Endothelial cell of umbilical vein (primary cell): ENCODE data around the gene ISL1. TPM values are rescaled to one million over a fixed set of nuclear protein-coding genes. Genes with fewer than 3 reads are reported as not detected.

Experiments
- BruUV-seq: library from RNA; stranded (reverse); fragments of 400-500 nt; replicated peaks from 2 replicates; lab custom pipeline; 2021; lab: Mats Ljungman, UMichigan
- CTCF ChIA-PET: fragments of 300-600, 350-600 bp; sonication (Branson Sonifier 250); formaldehyde crosslinking; loops from one replicate; lab custom pipeline; 2021; ENCODE audit warnings: antibody characterized with exemption, inconsistent platforms; lab: Charles Lee
- POLR2A ChIA-PET: fragments of 300-600, 350-600 bp; sonication (Branson Sonifier 250); formaldehyde crosslinking; loops from one replicate; lab custom pipeline; 2021; ENCODE audit warnings: antibody characterized with exemption, inconsistent platforms; lab: Charles Lee
- DNase-seq: peaks from one replicate; pipeline ENCODE4 v3.0.0-alpha.2; 2011; ENCODE audit warnings: low read depth, low spot score
- FAIRE-seq: peaks from 2 replicates; lab custom pipeline; 2011; peaks lifted over from hg19 to GRCh38; lab: Jason Lieb, UNC
- H2AFZ ChIP-seq: 2 replicates; pipeline ENCODE4 v1.6.0; 2012; ENCODE audit warnings: low read depth, low read length, control low read depth, inconsistent platforms
- H3K27ac ChIP-seq: 2 replicates; pipeline ENCODE4 v1.5.1; 2011; ENCODE audit warnings: low read depth, mild to moderate bottlenecking, control low read depth, low read length, moderate library complexity; ENCODE audit not compliant: insufficient read depth
- H3K27me3 ChIP-seq, 2 experiments: 2 replicates each; pipeline versions ENCODE4 v1.6.0 to v1.6.1; 2011; ENCODE audit warnings: low read length in 2 of 2, mixed read lengths in 1 of 2; ENCODE audit not compliant: control insufficient read depth in 2 of 2, insufficient read depth in 2 of 2
- H3K36me3 ChIP-seq, 2 experiments: 2 replicates in 1 of 2; 3 replicates in 1 of 2; pipeline ENCODE4 v1.5.1; 2011; ENCODE audit warnings: low read length in 2 of 2, mild to moderate bottlenecking in 1 of 2, moderate library complexity in 1 of 2; ENCODE audit not compliant: control insufficient read depth in 2 of 2, insufficient read depth in 2 of 2; ENCODE audit errors: extremely low read depth in 1 of 2
- H3K4me1 ChIP-seq: 3 replicates; pipeline ENCODE4 v1.5.1; 2011; ENCODE audit warnings: mild to moderate bottlenecking, low read length; ENCODE audit not compliant: control insufficient read depth, insufficient read depth; ENCODE audit errors: extremely low read depth
- H3K4me2 ChIP-seq: 2 replicates; pipeline ENCODE4 v1.6.1; 2011; ENCODE audit warnings: low read length, control low read depth, mixed read lengths; ENCODE audit not compliant: insufficient read depth
- H3K4me3 ChIP-seq, 3 experiments: fragments of 200-600 bp in 1 of 3; sonication (generic), shearing (Covaris generic) in 1 of 3; replicated peaks in 1 of 3; 2 replicates each; pipeline ENCODE4 v1.5.1; 2011 to 2016; ENCODE audit warnings: control low read depth in 3 of 3, low read length in 3 of 3, mild to moderate bottlenecking in 2 of 3, inconsistent platforms in 1 of 3, low read depth in 1 of 3, moderate library complexity in 1 of 3; ENCODE audit not compliant: insufficient read depth in 1 of 3
- H3K79me2 ChIP-seq: 2 replicates; pipeline ENCODE4 v1.6.0; 2012; ENCODE audit warnings: low read length, inconsistent platforms; ENCODE audit not compliant: control insufficient read depth, insufficient read depth
- H3K9ac ChIP-seq: replicated peaks from 2 replicates; pipeline ENCODE3; 2011; ENCODE audit warnings: low read length, control low read depth; ENCODE audit not compliant: insufficient read depth; ENCODE audit errors: extremely low read depth
- H3K9me1 ChIP-seq: replicated peaks from 3 replicates; pipeline ENCODE4 v1.6.0; 2011; ENCODE audit warnings: mild to moderate bottlenecking, low read length; ENCODE audit not compliant: control insufficient read depth, insufficient read depth; ENCODE audit errors: extremely low read depth
- H3K9me3 ChIP-seq: replicated peaks from 2 replicates; pipeline ENCODE4 v1.5.1; 2012; ENCODE audit warnings: low read length, inconsistent platforms; ENCODE audit not compliant: control insufficient read depth, insufficient read depth
- H4K20me1 ChIP-seq: replicated peaks from 2 replicates; pipeline ENCODE3; 2011; ENCODE audit warnings: mild to moderate bottlenecking, low read length; ENCODE audit not compliant: control insufficient read depth, insufficient read depth; ENCODE audit errors: extremely low read depth
- EZH2 ChIP-seq: IDR thresholded peaks from 2 replicates; pipeline ENCODE4 v1.6.1; 2012; ENCODE audit warnings: borderline replicate concordance, low read depth, mild to moderate bottlenecking, moderate library complexity, low read length, inconsistent platforms; ENCODE audit not compliant: severe bottlenecking
- FOS ChIP-seq: IDR thresholded peaks from 2 replicates; pipeline ENCODE4 v1.6.1; 2011; ENCODE audit warnings: mild to moderate bottlenecking, low read length, moderate library complexity, borderline replicate concordance; ENCODE audit not compliant: insufficient read depth
- GATA2 ChIP-seq: IDR thresholded peaks from 2 replicates; pipeline ENCODE4 v1.7.0; 2011; ENCODE audit warnings: low read depth, mild to moderate bottlenecking, moderate library complexity, mixed read lengths, low read length; ENCODE audit not compliant: insufficient read length, insufficient read depth
- JUN ChIP-seq: IDR thresholded peaks from 2 replicates; pipeline ENCODE4 v1.6.1; 2011; ENCODE audit warnings: borderline replicate concordance, low read depth; ENCODE audit not compliant: insufficient read length, insufficient read depth
- MYC ChIP-seq: IDR thresholded peaks from one replicate; pipeline ENCODE4 v1.6.1; 2011; ENCODE audit warnings: mild to moderate bottlenecking, low read depth, low read length
- POLR2A ChIP-seq: IDR thresholded peaks from 2 replicates; pipeline ENCODE4 v1.6.1; 2012; ENCODE audit warnings: low read depth, mild to moderate bottlenecking, control low read depth, low read length
- POLR2AphosphoS5 ChIP-seq: IDR thresholded peaks from 2 replicates; pipeline ENCODE4 v1.6.1; 2012; ENCODE audit warnings: low read depth, mild to moderate bottlenecking, control low read depth, low read length, moderate library complexity; ENCODE audit not compliant: insufficient read depth
- dilution Hi-C: fragments of 300-500 bp; cut with MboI; formaldehyde crosslinking; loops from one replicate; pipeline ENCODE4 v1.15.0; 2019; ENCODE audit warnings: low sequenced_read_pairs; ENCODE audit not compliant: extremely low pct_ligation_motif_present
- intact Hi-C: fragments of 100-400 bp; cut with micrococcal nuclease; formaldehyde crosslinking; loops from one replicate; pipeline ENCODE4 v1.10.0; 2022
- polyA plus RNA-seq, 4 experiments: library from polyadenylated mRNA; depleted of rRNA in 3 of 4; stranded (reverse) in 3 of 4; unstranded in 1 of 4; fragments of >200 nt; gene quantifications; 2 replicates each; pipeline versions ENCODE4 v1.2.1 to v1.2.3, GENCODE V29; 2011 to 2012; ENCODE audit warnings: missing spikeins in 1 of 4
- total RNA-seq: library from RNA; stranded (reverse); gene quantifications from 2 replicates; pipeline ENCODE4 v1.2.3, GENCODE V29; 2021
- TF ChIP-seq, protein P1 (sequence below), 2 donors: IDR thresholded peaks; 1 replicate in 1 of 2; 2 replicates in 1 of 2; pipeline ENCODE4 v1.5.1; 2011; ENCODE audit warnings: low read length in 2 of 2, mild to moderate bottlenecking in 2 of 2, moderate library complexity in 2 of 2, control low read depth in 1 of 2, inconsistent platforms in 1 of 2, low read depth in 1 of 2; ENCODE audit not compliant: insufficient read depth in 1 of 2; ENCODE audit errors: extremely low read depth in 1 of 2
- TF ChIP-seq, protein P2 (sequence below): IDR thresholded peaks from 2 replicates; pipeline ENCODE4 v1.6.1; 2011; ENCODE audit not compliant: insufficient read depth, insufficient read length

Gene ISL1
- total and polyA plus RNA-seq, 2 donors (not counting 3 experiments of a cell fraction or from before 2014, with no cell fraction given): 0.28 to 1.1 TPM

DNA sequence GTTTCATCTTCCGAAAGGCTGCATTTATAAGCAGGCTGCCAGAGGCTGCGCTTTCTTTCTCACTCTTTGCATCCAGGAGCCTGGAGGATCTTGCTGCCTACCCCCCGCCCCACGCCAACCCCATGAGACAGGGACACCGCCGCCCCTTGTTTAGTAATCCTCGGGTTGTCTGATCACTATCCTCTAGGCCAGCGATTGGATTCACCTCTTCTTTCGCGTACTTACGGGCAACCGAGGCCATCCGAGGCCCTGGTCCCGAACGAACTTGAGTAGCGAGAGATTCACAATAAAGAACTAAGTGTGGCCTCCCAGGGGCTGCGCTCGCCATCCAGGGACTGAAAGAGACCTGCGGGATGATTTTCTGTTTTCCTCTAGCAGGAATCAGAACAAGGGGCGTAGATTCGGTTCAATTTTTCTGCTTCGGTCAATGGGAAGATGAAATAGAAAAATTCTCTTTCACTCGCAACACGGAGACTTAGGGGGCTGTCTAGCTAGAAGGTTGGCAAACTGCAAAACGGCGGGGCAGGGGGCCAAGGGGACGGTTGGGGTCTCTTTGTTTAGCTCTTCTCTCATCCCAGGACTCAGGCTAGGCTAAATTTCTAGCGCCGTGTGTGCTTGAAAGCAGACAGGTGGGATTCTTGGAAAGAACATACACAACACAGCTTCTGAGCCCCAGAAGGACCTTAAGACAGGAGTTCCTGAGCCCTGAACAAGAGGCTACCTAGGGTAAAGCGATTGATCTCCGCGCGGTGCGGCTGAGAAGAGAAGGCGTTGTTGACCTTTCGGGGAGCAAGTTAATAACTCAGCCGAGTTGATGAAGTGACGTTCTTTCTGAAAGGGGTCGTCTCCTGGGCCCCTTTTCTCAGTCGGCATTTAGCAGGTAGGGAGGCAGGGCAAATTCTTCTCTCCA lies 5.8 kb upstream of the ISL1 start:
- H4K20me1 ChIP-seq: no peaks in the 10 kb centered on the region
- no peak overlapping the region for H3K4me3 ChIP-seq
- H3K9me3 ChIP-seq: no peaks in the 10 kb centered on the region
- TF ChIP-seq POLR2A (no peak), FOS (no peak)
- TF ChIP-seq, protein P1, sequence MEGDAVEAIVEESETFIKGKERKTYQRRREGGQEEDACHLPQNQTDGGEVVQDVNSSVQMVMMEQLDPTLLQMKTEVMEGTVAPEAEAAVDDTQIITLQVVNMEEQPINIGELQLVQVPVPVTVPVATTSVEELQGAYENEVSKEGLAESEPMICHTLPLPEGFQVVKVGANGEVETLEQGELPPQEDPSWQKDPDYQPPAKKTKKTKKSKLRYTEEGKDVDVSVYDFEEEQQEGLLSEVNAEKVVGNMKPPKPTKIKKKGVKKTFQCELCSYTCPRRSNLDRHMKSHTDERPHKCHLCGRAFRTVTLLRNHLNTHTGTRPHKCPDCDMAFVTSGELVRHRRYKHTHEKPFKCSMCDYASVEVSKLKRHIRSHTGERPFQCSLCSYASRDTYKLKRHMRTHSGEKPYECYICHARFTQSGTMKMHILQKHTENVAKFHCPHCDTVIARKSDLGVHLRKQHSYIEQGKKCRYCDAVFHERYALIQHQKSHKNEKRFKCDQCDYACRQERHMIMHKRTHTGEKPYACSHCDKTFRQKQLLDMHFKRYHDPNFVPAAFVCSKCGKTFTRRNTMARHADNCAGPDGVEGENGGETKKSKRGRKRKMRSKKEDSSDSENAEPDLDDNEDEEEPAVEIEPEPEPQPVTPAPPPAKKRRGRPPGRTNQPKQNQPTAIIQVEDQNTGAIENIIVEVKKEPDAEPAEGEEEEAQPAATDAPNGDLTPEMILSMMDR (IDR thresholded peaks at IDR 0.05; ENCODE audit: extremely low read depth in 1 of 2, insufficient read depth in 1 of 2, low read depth in 1 of 2, low read length in 2 of 2): no peak
- H3K4me1 ChIP-seq: peaks cover 10% of the 10 kb centered on the region
- dilution Hi-C loops: no loop called here
- H2AFZ ChIP-seq: no peak overlapping the region
- H3K27me3 ChIP-seq: peaks cover 27 to 53% of the 10 kb centered on the region in 2 experiments
- no peak for FAIRE-seq
- H3K9ac ChIP-seq: no peak overlapping the region
- no peaks in the 10 kb centered on the region for H3K36me3 ChIP-seq
- no peak for DNase-seq
- CTCF ChIA-PET: no interaction called here
- H3K4me2 ChIP-seq: no peak overlapping the region
- H3K27ac ChIP-seq: no peak overlapping the region
- no peaks in the 10 kb centered on the region for H3K79me2 ChIP-seq
- POLR2A ChIA-PET: no interaction called here
- no peaks in the 10 kb centered on the region for H3K9me1 ChIP-seq
- intact Hi-C loops: no loop called here
- BruUV-seq: no TSS peak

DNA sequence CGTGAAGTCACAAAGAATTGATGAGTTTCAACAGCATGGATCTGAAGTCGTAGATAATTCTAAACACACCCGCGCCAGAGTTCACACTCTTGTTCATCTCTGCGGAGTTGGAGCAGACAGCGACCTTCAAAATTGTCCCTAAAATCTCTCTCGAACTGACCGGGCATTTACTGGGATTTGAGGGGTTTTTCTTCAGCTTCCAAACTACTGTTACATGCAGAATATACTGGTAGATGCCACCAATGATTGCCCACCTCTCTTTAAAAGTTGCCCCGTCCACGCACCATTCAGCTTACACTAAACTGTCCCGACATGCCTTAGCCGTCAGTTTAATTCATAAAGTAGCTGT lies 5.2 kb upstream of the ISL1 start:
- DNase-seq (no peak), FAIRE-seq (no peak)
- dilution Hi-C loops (no loop called here), intact Hi-C loops (no loop called here)
- CTCF ChIA-PET: interaction anchor here (1.3 to 1.5 kb wide), 2 partner anchors 415 to 623 kb away, joined by 3 to 6 read pairs; no protein-coding TSS in a partner anchor
- BruUV-seq: no TSS peak
- H3K27me3 ChIP-seq: peaks cover 28 to 57% of the 10 kb centered on the region in 2 experiments
- POLR2A ChIA-PET: no interaction called here
- peaks cover 13% of the 10 kb centered on the region for H3K4me1 ChIP-seq
- H3K36me3 ChIP-seq: no peaks in the 10 kb centered on the region
- H3K9me3 ChIP-seq: no peaks in the 10 kb centered on the region
- no peak overlapping the region for H3K9ac ChIP-seq
- H3K9me1 ChIP-seq: no peaks in the 10 kb centered on the region
- no peak overlapping the region for H2AFZ ChIP-seq
- no peak for TF ChIP-seq GATA2
- no peak for TF ChIP-seq POLR2AphosphoS5
- TF ChIP-seq EZH2: no peak
- TF ChIP-seq POLR2A: no peak
- TF ChIP-seq FOS: no peak
- TF ChIP-seq, protein P2, sequence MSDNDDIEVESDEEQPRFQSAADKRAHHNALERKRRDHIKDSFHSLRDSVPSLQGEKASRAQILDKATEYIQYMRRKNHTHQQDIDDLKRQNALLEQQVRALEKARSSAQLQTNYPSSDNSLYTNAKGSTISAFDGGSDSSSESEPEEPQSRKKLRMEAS: no peak
- TF ChIP-seq, protein P1 (IDR thresholded peaks at IDR 0.05; ENCODE audit: extremely low read depth in 1 of 2, insufficient read depth in 1 of 2, low read depth in 1 of 2, low read length in 2 of 2): no peak
- no peak for TF ChIP-seq MYC
- no peak for TF ChIP-seq JUN
- H3K79me2 ChIP-seq: no peaks in the 10 kb centered on the region
- H3K4me3 ChIP-seq: no peak overlapping the region
- H3K4me2 ChIP-seq: no peak overlapping the region
- H4K20me1 ChIP-seq: no peaks in the 10 kb centered on the region
- H3K27ac ChIP-seq: no peak overlapping the region
